ENCODE data around the gene KIF5C. TPM values are rescaled to one million over a fixed set of nuclear protein-coding genes. Genes with fewer than 3 reads are reported as not detected.
A peak's percentile ranks its signal among the peaks of the same experiment; 100 is the strongest.

KIF5C gene
- total and polyA plus RNA-seq, 2 of the 13 experiments (the other 11 are each of a cell fraction or from before 2014, with no cell fraction given) = 0.15 to 0.20 TPM

GRCh38 chr2:148909114-148909513 lies 34.1 kb downstream of the KIF5C start:
- intact Hi-C loops (cut with micrococcal nuclease; ENCODE audit: unreplicated experiment) = no loop called here
- no peak overlapping the region for H2AFZ ChIP-seq (ENCODE audit: low read length)
- H3K36me3 ChIP-seq (replicated peaks in 1 of 2; ENCODE audit: control insufficient read depth in 1 of 2, insufficient read depth in 2 of 2, low read length in 2 of 2) = no peaks in the 10 kb centered on the region
- no peak overlapping the region for H3K27ac ChIP-seq (ENCODE audit: extremely low read length, insufficient read depth, low read length)
- in situ Hi-C loops (cut with HindIII; ENCODE audit: extremely low pct_ligation_motif_present, low pct_unique_long_range_greater_than_20kb) = no loop called here
- BruUV-seq (replicated peaks) = no TSS peak
- H3K9me3 ChIP-seq (ENCODE audit: low read length) = peaks cover 6% of the 10 kb centered on the region
- no peaks in the 10 kb centered on the region for H3K4me1 ChIP-seq (ENCODE audit: insufficient read depth, low read length)
- H3K27me3 ChIP-seq (ENCODE audit: control insufficient read depth in 1 of 2, insufficient read depth in 2 of 2, low read length in 2 of 2) = peaks cover 1 to 26% of the 10 kb centered on the region in 2 experiments; a peak in 4 of 5 replicates
- H3K9ac ChIP-seq (ENCODE audit: insufficient read depth, low read depth, low read length) = no peak overlapping the region
- POLR2A ChIA-PET = no interaction called here
- H3K79me2 ChIP-seq (ENCODE audit: insufficient read depth, low read length) = no peaks in the 10 kb centered on the region
- peak; percentile 69 for ATAC-seq
- 8% methylated on average over 8 of the region's 8 CpGs for WGBS (ENCODE audit: low lambda C conversion rate)
- no peaks in the 10 kb centered on the region for H4K20me1 ChIP-seq (ENCODE audit: insufficient read depth, low read length)
- no peak for FAIRE-seq
- CTCF ChIA-PET (ENCODE audit: low intra/inter-chr PET ratio, low total read pairs) = no interaction called here
- DNase-seq (ENCODE audit: low spot score) = no peak
- 0 out of 2 replicates have a peak overlapping the region, but pooled peaks have one; percentile 1 for H3K4me2 ChIP-seq (ENCODE audit: low read depth, low read length)
- no peak overlapping the region for H3K4me3 ChIP-seq (replicated peaks in 1 of 3; ENCODE audit: insufficient read depth in 1 of 3, low read depth in 2 of 3, low read length in 3 of 3)
- TF ChIP-seq GPBP1L1 (CRISPR knock-in tag; IDR thresholded peaks at IDR 0.05) (no peak), AGO2 (optimal IDR thresholded peaks at IDR 0.05; ENCODE audit: low read depth, low read length) (no peak), TCF7L2 (IDR thresholded peaks at IDR 0.05; ENCODE audit: low read depth, low read length) (no peak), U2AF1 (optimal IDR thresholded peaks at IDR 0.05; ENCODE audit: low read depth, low read length) (no peak), CHD4 (IDR thresholded peaks at IDR 0.05; ENCODE audit: borderline replicate concordance, low read length) (no peak), RFX3 (CRISPR knock-in tag; IDR thresholded peaks at IDR 0.05) (no peak), FOXO4 (CRISPR knock-in tag; conservative IDR thresholded peaks at IDR 0.05) (no peak), ZNF460 (CRISPR knock-in tag; IDR thresholded peaks at IDR 0.05; ENCODE audit: borderline replicate concordance) (no peak), EP300 (IDR thresholded peaks at IDR 0.05; ENCODE audit: low read depth in 2 of 2, low read length in 2 of 2) (no peak), EP300 (CRISPR knock-in tag; IDR thresholded peaks at IDR 0.05; ENCODE audit: borderline replicate concordance) (no peak), MTA1 (CRISPR knock-in tag; IDR thresholded peaks at IDR 0.05; ENCODE audit: borderline replicate concordance) (no peak)
- TF ChIP-seq, protein P1, sequence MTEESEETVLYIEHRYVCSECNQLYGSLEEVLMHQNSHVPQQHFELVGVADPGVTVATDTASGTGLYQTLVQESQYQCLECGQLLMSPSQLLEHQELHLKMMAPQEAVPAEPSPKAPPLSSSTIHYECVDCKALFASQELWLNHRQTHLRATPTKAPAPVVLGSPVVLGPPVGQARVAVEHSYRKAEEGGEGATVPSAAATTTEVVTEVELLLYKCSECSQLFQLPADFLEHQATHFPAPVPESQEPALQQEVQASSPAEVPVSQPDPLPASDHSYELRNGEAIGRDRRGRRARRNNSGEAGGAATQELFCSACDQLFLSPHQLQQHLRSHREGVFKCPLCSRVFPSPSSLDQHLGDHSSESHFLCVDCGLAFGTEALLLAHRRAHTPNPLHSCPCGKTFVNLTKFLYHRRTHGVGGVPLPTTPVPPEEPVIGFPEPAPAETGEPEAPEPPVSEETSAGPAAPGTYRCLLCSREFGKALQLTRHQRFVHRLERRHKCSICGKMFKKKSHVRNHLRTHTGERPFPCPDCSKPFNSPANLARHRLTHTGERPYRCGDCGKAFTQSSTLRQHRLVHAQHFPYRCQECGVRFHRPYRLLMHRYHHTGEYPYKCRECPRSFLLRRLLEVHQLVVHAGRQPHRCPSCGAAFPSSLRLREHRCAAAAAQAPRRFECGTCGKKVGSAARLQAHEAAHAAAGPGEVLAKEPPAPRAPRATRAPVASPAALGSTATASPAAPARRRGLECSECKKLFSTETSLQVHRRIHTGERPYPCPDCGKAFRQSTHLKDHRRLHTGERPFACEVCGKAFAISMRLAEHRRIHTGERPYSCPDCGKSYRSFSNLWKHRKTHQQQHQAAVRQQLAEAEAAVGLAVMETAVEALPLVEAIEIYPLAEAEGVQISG (CRISPR knock-in tag; IDR thresholded peaks at IDR 0.05) = no peak
- TF ChIP-seq, protein P2, sequence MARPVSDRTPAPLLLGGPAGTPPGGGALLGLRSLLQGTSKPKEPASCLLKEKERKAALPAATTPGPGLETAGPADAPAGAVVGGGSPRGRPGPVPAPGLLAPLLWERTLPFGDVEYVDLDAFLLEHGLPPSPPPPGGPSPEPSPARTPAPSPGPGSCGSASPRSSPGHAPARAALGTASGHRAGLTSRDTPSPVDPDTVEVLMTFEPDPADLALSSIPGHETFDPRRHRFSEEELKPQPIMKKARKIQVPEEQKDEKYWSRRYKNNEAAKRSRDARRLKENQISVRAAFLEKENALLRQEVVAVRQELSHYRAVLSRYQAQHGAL (CRISPR knock-in tag; IDR thresholded peaks at IDR 0.05; ENCODE audit: not compliant biosample characterization) = no peak
- TF ChIP-seq, protein P3, sequence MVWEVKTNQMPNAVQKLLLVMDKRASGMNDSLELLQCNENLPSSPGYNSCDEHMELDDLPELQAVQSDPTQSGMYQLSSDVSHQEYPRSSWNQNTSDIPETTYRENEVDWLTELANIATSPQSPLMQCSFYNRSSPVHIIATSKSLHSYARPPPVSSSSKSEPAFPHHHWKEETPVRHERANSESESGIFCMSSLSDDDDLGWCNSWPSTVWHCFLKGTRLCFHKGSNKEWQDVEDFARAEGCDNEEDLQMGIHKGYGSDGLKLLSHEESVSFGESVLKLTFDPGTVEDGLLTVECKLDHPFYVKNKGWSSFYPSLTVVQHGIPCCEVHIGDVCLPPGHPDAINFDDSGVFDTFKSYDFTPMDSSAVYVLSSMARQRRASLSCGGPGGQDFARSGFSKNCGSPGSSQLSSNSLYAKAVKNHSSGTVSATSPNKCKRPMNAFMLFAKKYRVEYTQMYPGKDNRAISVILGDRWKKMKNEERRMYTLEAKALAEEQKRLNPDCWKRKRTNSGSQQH (CRISPR knock-in tag; IDR thresholded peaks at IDR 0.05; ENCODE audit: low read depth) = no peak
